ENCODE data around the gene HSD17B12. TPM values are rescaled to one million over a fixed set of nuclear protein-coding genes. Genes with fewer than 3 reads are reported as not detected.
A peak's percentile ranks its signal among the peaks of the same experiment; 100 is the strongest.

HSD17B12 gene
- total RNA-seq, 1 donor from 2014 or later = 66.7 TPM

GRCh38 chr11:43806976-43807375, 126.4 kb downstream of the HSD17B12 start:
- DNase-seq = no peak

GRCh38 chr11:43810929-43811596, 130.5 kb downstream of the HSD17B12 start:
- no peak for DNase-seq

- DNase-seq = no peak
These were observed 131.9 kb downstream of the HSD17B12 start for GRCh38 chr11:43812471-43812870.

GRCh38 chr11:43818220-43818619, 137.7 kb downstream of the HSD17B12 start:
- DNase-seq = no peak

- DNase-seq = no peak
These were observed 139.4 kb downstream of the HSD17B12 start for GRCh38 chr11:43819926-43820325.

GRCh38 chr11:43823316-43823715, 142.8 kb downstream of the HSD17B12 start:
- DNase-seq = no peak

GRCh38 chr11:43823851-43824250, 143.3 kb downstream of the HSD17B12 start:
- no peak for DNase-seq

- DNase-seq = no peak
These were observed 144.8 kb downstream of the HSD17B12 start for GRCh38 chr11:43825217-43825816.

GRCh38 chr11:43830928-43831440, 150.4 kb downstream of the HSD17B12 start:
- DNase-seq = no peak

GRCh38 chr11:43832536-43832935, 152.0 kb downstream of the HSD17B12 start:
- no peak for DNase-seq

- DNase-seq = peak; percentile 12
These were observed 153.1 kb downstream of the HSD17B12 start for GRCh38 chr11:43833657-43834073.

GRCh38 chr11:43834286-43834685, 153.7 kb downstream of the HSD17B12 start:
- DNase-seq = no peak

- DNase-seq = no peak
These were observed 154.6 kb downstream of the HSD17B12 start for GRCh38 chr11:43835104-43835503.

GRCh38 chr11:43837879-43838278, 157.3 kb downstream of the HSD17B12 start:
- no peak for DNase-seq

GRCh38 chr11:43842021-43842420, 161.5 kb downstream of the HSD17B12 start:
- DNase-seq = no peak

- DNase-seq = no peak
These were observed 165.3 kb downstream of the HSD17B12 start for GRCh38 chr11:43845816-43846215.

- DNase-seq = peak; percentile 28
These were observed 171.6 kb downstream of the HSD17B12 start for GRCh38 chr11:43852057-43852636.

GRCh38 chr11:43853781-43854180, 173.2 kb downstream of the HSD17B12 start:
- DNase-seq = no peak

GRCh38 chr11:43856993-43857392, 176.5 kb downstream of the HSD17B12 start:
- no peak for DNase-seq

- no peak for DNase-seq
These were observed 180.6 kb downstream of the HSD17B12 start for GRCh38 chr11:43861141-43861540.

GRCh38 chr11:43866520-43866919, 186.0 kb downstream of the HSD17B12 start:
- DNase-seq = no peak

GRCh38 chr11:43866969-43867368, 186.4 kb downstream of the HSD17B12 start:
- no peak for DNase-seq

GRCh38 chr11:43868852-43869567, 188.5 kb downstream of the HSD17B12 start:
- DNase-seq = no peak
